ENCODE data around the gene TRIM24.

DNA sequence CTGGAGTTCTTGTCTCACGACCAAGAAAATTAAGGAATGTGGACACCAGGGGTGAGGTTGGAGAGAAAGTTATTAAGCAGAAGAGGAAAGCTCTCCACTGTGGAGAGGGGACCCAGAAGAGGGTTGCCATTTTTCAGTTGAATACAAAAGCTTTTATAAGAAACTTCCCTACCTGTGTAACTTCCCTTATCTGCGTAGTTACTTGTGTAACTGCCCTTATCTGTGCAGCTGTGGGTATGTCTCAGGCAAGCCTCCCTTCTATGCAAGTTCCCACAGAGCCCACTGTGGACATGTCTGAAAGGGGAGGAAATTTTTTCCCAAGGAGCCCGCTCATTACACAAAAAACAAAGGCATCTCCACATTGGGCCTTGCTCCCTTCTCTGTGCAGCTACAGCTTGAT lies 146.2 kb downstream of the TRIM24 start:
- no peak for TF ChIP-seq CTCF (conservative IDR thresholded peaks at IDR 0.05; ENCODE audit: low read length)
- TF ChIP-seq EZH2phosphoT487 (IDR thresholded peaks at IDR 0.05; ENCODE audit: borderline replicate concordance) = no peak
